ENCODE results near the gene SYT15.

DNA sequence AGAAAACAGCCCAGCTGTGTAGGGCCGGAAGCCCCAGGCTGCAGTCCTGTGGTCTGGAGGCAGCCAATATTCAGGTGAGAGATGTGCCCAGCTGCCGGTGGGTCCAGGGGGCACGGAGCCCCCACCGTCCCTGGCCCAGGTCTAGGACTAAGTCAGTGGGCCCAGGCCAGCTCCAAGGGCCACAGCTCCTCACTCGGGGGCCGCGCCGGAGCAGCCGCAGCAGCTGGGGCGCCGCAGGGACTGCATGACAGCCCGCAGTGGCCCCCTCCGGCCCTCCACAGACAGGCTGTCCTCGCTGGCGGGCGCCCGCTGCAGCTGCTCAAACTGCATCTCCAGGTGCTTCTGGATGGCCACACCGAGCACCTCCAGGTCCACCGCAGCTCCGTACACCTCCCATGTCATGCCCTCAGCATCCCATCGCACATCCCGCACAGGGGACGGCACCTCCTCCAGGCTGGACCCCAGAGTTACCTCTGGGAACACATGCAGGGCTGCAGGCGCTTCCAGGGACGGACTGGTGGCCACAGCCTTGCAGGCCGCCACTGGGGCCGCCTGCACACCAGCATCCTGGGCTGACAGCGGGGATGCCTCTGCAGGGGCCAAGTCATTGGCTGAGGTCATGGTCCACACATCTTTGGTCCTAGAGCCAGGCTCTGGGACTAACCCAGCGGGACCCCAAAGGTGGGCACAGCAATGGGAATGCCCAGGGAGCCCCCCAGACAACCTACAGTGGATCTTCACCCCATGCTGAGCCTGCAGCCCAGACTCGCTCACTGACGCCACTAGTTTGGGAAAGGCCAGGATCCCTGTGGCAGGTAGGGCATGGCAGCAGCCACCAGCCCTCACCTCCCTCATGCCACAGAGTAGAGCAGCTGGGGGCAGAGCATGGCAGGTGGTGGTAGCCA is 29.5 kb upstream of the SYT15 start:
- TF ChIP-seq, protein P1, sequence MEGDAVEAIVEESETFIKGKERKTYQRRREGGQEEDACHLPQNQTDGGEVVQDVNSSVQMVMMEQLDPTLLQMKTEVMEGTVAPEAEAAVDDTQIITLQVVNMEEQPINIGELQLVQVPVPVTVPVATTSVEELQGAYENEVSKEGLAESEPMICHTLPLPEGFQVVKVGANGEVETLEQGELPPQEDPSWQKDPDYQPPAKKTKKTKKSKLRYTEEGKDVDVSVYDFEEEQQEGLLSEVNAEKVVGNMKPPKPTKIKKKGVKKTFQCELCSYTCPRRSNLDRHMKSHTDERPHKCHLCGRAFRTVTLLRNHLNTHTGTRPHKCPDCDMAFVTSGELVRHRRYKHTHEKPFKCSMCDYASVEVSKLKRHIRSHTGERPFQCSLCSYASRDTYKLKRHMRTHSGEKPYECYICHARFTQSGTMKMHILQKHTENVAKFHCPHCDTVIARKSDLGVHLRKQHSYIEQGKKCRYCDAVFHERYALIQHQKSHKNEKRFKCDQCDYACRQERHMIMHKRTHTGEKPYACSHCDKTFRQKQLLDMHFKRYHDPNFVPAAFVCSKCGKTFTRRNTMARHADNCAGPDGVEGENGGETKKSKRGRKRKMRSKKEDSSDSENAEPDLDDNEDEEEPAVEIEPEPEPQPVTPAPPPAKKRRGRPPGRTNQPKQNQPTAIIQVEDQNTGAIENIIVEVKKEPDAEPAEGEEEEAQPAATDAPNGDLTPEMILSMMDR (IDR thresholded peaks at IDR 0.05): no peak
- TF ChIP-seq POLR2A (IDR thresholded peaks at IDR 0.05): no peak

Data from Peyer's patch (tissue), 4 donors.